ENCODE results near the gene OR6Y1. TPM values are rescaled to one million over a fixed set of nuclear protein-coding genes. Genes with fewer than 3 reads are reported as not detected.

The OR6Y1 gene
- total and polyA plus RNA-seq, 2 donors (not counting 3 experiments of a cell fraction or from before 2014, with no cell fraction given): not detected

- H2AFZ ChIP-seq (ENCODE audit: low read depth, low read length): no peak within 1 kb of the TSS
- intact Hi-C loops (cut with micrococcal nuclease) (no loop called here), dilution Hi-C loops (cut with MboI; ENCODE audit: extremely low pct_ligation_motif_present, low sequenced_read_pairs) (no loop called here)
- no peak for FAIRE-seq
- H3K79me2 ChIP-seq (ENCODE audit: control insufficient read depth, insufficient read depth, low read length): no peaks in the 10 kb centered on the region
- H3K9me1 ChIP-seq (replicated peaks; ENCODE audit: control insufficient read depth, extremely low read depth, insufficient read depth, low read length): no peaks in the 10 kb centered on the region
- no peak within 1 kb of the TSS for H3K4me2 ChIP-seq (ENCODE audit: insufficient read depth, low read length)
- H4K20me1 ChIP-seq (replicated peaks; ENCODE audit: control insufficient read depth, extremely low read depth, insufficient read depth, low read length): no peaks in the 10 kb centered on the region
- no peaks in the 10 kb centered on the region for H3K36me3 ChIP-seq (ENCODE audit: control insufficient read depth in 2 of 2, extremely low read depth in 1 of 2, insufficient read depth in 2 of 2, low read length in 2 of 2)
- no peak within 1 kb of the TSS for H3K4me3 ChIP-seq (replicated peaks in 1 of 3; ENCODE audit: insufficient read depth in 1 of 3, low read depth in 1 of 3, low read length in 3 of 3)
- no peak for TF ChIP-seq JUN (IDR thresholded peaks at IDR 0.05; ENCODE audit: borderline replicate concordance, insufficient read depth, insufficient read length, low read depth)
- H3K9me3 ChIP-seq (replicated peaks; ENCODE audit: control insufficient read depth, insufficient read depth, low read length): no peaks in the 10 kb centered on the region
- CTCF ChIA-PET: no interaction called here
- H3K27ac ChIP-seq (ENCODE audit: insufficient read depth, low read depth, low read length): no peak within 1 kb of the TSS
- no peaks in the 10 kb centered on the region for H3K4me1 ChIP-seq (ENCODE audit: control insufficient read depth, extremely low read depth, insufficient read depth, low read length)
- POLR2A ChIA-PET: no interaction called here
- no TSS peak for BruUV-seq (replicated peaks)
- H3K9ac ChIP-seq (replicated peaks; ENCODE audit: extremely low read depth, insufficient read depth, low read length): no peak within 1 kb of the TSS
- H3K27me3 ChIP-seq (ENCODE audit: control insufficient read depth in 2 of 2, insufficient read depth in 2 of 2, low read length in 2 of 2): no peaks in the 10 kb centered on the region
- no peak for DNase-seq (ENCODE audit: low read depth, low spot score)
Observed at GRCh38 chr1:158570480-158570879, 16.3 kb upstream of the OR6Y1 start, which contains the start of gene OR6P1. Gene OR6P1, minus strand, starts transcription at chr1:158570580. Its CDS starts 6,976 bp downstream, at chr1:158563604.

- DNase-seq (ENCODE audit: low read depth, low spot score) (no peak), FAIRE-seq (no peak)
- H3K27me3 ChIP-seq (ENCODE audit: control insufficient read depth in 2 of 2, insufficient read depth in 2 of 2, low read length in 2 of 2): no peaks in the 10 kb centered on the region
- dilution Hi-C loops (cut with MboI; ENCODE audit: extremely low pct_ligation_motif_present, low sequenced_read_pairs): no loop called here
- no peaks in the 10 kb centered on the region for H3K4me1 ChIP-seq (ENCODE audit: control insufficient read depth, extremely low read depth, insufficient read depth, low read length)
- H3K27ac ChIP-seq (ENCODE audit: insufficient read depth, low read depth, low read length): no peak overlapping the region
- no peak overlapping the region for H3K4me3 ChIP-seq (replicated peaks in 1 of 3; ENCODE audit: insufficient read depth in 1 of 3, low read depth in 1 of 3, low read length in 3 of 3)
- H3K9me3 ChIP-seq (replicated peaks; ENCODE audit: control insufficient read depth, insufficient read depth, low read length): no peaks in the 10 kb centered on the region
- no peaks in the 10 kb centered on the region for H3K79me2 ChIP-seq (ENCODE audit: control insufficient read depth, insufficient read depth, low read length)
- H3K36me3 ChIP-seq (ENCODE audit: control insufficient read depth in 2 of 2, extremely low read depth in 1 of 2, insufficient read depth in 2 of 2, low read length in 2 of 2): no peaks in the 10 kb centered on the region
- no peak overlapping the region for H3K4me2 ChIP-seq (ENCODE audit: insufficient read depth, low read length)
- CTCF ChIA-PET: no interaction called here
- H4K20me1 ChIP-seq (replicated peaks; ENCODE audit: control insufficient read depth, extremely low read depth, insufficient read depth, low read length): no peaks in the 10 kb centered on the region
- no peak for TF ChIP-seq MYC (IDR thresholded peaks at IDR 0.05; ENCODE audit: low read depth, low read length)
- no peak for TF ChIP-seq JUN (IDR thresholded peaks at IDR 0.05; ENCODE audit: borderline replicate concordance, insufficient read depth, insufficient read length, low read depth)
- TF ChIP-seq, protein P1, sequence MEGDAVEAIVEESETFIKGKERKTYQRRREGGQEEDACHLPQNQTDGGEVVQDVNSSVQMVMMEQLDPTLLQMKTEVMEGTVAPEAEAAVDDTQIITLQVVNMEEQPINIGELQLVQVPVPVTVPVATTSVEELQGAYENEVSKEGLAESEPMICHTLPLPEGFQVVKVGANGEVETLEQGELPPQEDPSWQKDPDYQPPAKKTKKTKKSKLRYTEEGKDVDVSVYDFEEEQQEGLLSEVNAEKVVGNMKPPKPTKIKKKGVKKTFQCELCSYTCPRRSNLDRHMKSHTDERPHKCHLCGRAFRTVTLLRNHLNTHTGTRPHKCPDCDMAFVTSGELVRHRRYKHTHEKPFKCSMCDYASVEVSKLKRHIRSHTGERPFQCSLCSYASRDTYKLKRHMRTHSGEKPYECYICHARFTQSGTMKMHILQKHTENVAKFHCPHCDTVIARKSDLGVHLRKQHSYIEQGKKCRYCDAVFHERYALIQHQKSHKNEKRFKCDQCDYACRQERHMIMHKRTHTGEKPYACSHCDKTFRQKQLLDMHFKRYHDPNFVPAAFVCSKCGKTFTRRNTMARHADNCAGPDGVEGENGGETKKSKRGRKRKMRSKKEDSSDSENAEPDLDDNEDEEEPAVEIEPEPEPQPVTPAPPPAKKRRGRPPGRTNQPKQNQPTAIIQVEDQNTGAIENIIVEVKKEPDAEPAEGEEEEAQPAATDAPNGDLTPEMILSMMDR (IDR thresholded peaks at IDR 0.05; ENCODE audit: extremely low read depth in 1 of 2, insufficient read depth in 1 of 2, low read depth in 1 of 2, low read length in 2 of 2): no peak
- TF ChIP-seq, protein P2, sequence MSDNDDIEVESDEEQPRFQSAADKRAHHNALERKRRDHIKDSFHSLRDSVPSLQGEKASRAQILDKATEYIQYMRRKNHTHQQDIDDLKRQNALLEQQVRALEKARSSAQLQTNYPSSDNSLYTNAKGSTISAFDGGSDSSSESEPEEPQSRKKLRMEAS (IDR thresholded peaks at IDR 0.05; ENCODE audit: insufficient read depth, insufficient read length): no peak
- no peak for TF ChIP-seq EZH2 (IDR thresholded peaks at IDR 0.05; ENCODE audit: borderline replicate concordance, low read depth, low read length, severe bottlenecking)
- no peak for TF ChIP-seq POLR2AphosphoS5 (IDR thresholded peaks at IDR 0.05; ENCODE audit: insufficient read depth, low read depth, low read length)
- TF ChIP-seq POLR2A (IDR thresholded peaks at IDR 0.05; ENCODE audit: low read depth, low read length): no peak
- TF ChIP-seq FOS (IDR thresholded peaks at IDR 0.05; ENCODE audit: borderline replicate concordance, insufficient read depth, low read length): no peak
- TF ChIP-seq GATA2 (IDR thresholded peaks at IDR 0.05; ENCODE audit: insufficient read depth, insufficient read length, low read depth, low read length): no peak
- POLR2A ChIA-PET: no interaction called here
- no peak overlapping the region for H2AFZ ChIP-seq (ENCODE audit: low read depth, low read length)
- H3K9me1 ChIP-seq (replicated peaks; ENCODE audit: control insufficient read depth, extremely low read depth, insufficient read depth, low read length): no peaks in the 10 kb centered on the region
- H3K9ac ChIP-seq (replicated peaks; ENCODE audit: extremely low read depth, insufficient read depth, low read length): no peak overlapping the region
- BruUV-seq (replicated peaks): no TSS peak
- intact Hi-C loops (cut with micrococcal nuclease): no loop called here
Observed at GRCh38 chr1:158564608-158565007, 10.4 kb upstream of the OR6Y1 start.
